Immature natural killer cell (primary cell): ENCODE results near the gene ZNF674. TPM values are rescaled to one million over a fixed set of nuclear protein-coding genes. Genes with fewer than 3 reads are reported as not detected.
"Not testable (repeated sequence)": the region's sequence is repeated elsewhere in the genome, so short reads cannot be mapped to it uniquely, and the experiment has no call there.

ENCODE experiments used
- DNase-seq, 3 donors: peaks; one replicate each; pipeline ENCODE4 v3.0.0; 2022; ENCODE audit warnings: mixed read lengths in 1 of 3
- H3K27ac Mint-ChIP-seq, 6 donors: one replicate each; pipeline ENCODE4 v1.8.0; 2020; ENCODE audit warnings: mixed read lengths in 6 of 6, mild to moderate bottlenecking in 5 of 6, inconsistent platforms in 4 of 6, moderate library complexity in 3 of 6
- H3K27me3 Mint-ChIP-seq, 3 donors: one replicate each; pipeline ENCODE4 v1.8.0; 2020 to 2021; ENCODE audit warnings: low read depth in 3 of 3, mild to moderate bottlenecking in 3 of 3, mixed read lengths in 3 of 3, moderate library complexity in 3 of 3, inconsistent platforms in 1 of 3
- H3K36me3 Mint-ChIP-seq, 3 donors: one replicate each; pipeline ENCODE4 v1.8.0; 2020; ENCODE audit warnings: mixed read lengths in 3 of 3, inconsistent platforms in 2 of 3, mild to moderate bottlenecking in 2 of 3
- H3K4me1 Mint-ChIP-seq, 2 donors: one replicate each; pipeline ENCODE4 v1.8.0; 2020; ENCODE audit warnings: inconsistent platforms in 2 of 2, mild to moderate bottlenecking in 2 of 2, mixed read lengths in 2 of 2, moderate library complexity in 1 of 2
- H3K4me3 Mint-ChIP-seq, 5 donors: one replicate each; pipeline ENCODE4 v1.8.0; 2020; ENCODE audit warnings: mild to moderate bottlenecking in 5 of 5, mixed read lengths in 5 of 5, inconsistent platforms in 3 of 5, moderate library complexity in 3 of 5
- H3K9me3 Mint-ChIP-seq, 6 donors: one replicate each; pipeline ENCODE4 v1.8.0; 2020; ENCODE audit warnings: mild to moderate bottlenecking in 6 of 6, mixed read lengths in 6 of 6, inconsistent platforms in 4 of 6, moderate library complexity in 3 of 6
- polyA plus RNA-seq, 3 donors: library from polyadenylated mRNA; unstranded; fragments of 300-500 nt; fragmentation: Illumina TruSeq; gene quantifications; one replicate each; pipeline ENCODE4 v1.2.3, GENCODE V29; 2021

Gene ZNF674
- polyA plus RNA-seq, 3 donors from 2014 or later: 0.48 to 0.75 TPM; not detected in 1

DNA sequence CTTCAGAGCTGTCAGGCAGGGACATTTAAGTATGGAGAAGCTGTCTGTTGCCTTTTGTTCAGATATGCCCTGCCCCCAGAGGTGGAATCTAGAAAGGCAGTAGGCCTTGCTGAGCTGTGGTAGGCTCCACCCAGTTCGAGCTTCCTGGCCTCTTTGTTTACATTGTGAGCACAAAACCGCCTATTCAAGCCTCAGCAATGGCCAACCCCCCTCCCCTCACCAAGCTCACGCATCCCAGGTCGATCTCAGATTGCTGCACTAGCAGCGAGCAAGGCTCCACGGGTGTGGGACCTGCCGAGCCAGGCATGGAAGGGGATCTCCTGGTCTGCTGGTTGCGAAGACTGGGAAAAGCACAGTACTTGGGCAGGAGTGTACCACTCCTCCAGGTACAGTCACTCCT is 59.3 kb downstream of the ZNF674 start:
- H3K9me3 Mint-ChIP-seq: peaks cover 5 to 24% (median 9%) of the 10 kb centered on the region in 6 donors
- no peaks in the 10 kb centered on the region for H3K4me1 Mint-ChIP-seq
- H3K27ac Mint-ChIP-seq: no peak overlapping the region
- H3K4me3 Mint-ChIP-seq: no peak overlapping the region
- DNase-seq: no peak
- peaks cover 30 to 57% (median 36%) of the 10 kb centered on the region in 3 donors for H3K36me3 Mint-ChIP-seq
- H3K27me3 Mint-ChIP-seq: peaks cover 0 to 7% (median 1%) of the 10 kb centered on the region in 3 donors

DNA sequence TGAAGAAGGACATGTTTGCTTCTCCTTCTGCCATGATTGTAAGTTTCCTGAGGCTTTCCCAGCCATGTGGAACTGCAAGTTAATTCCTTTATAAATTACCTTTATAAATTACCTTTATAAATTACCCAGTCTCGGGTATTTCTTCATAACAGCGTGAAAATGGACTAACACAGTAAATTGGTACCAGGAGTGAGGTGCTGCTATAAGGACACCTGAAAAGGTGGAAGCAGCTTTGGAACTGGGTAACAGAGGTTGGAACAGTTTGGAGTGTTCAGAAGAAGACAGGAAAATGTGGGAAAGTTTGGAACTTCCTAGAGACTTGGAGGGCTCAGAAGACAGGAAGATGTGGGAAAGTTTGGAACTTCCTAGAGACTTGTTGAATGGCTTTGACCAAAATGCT is 66.6 kb downstream of the ZNF674 start:
- peak overlapping the region in 1 of 6 donors; percentile 38 for H3K27ac Mint-ChIP-seq
- H3K27me3 Mint-ChIP-seq, H3K4me3 Mint-ChIP-seq, DNase-seq, H3K4me1 Mint-ChIP-seq: not testable (repeated sequence)
- H3K36me3 Mint-ChIP-seq: peaks cover 13 to 27% (median 14%) of the 10 kb centered on the region in 3 donors
- peaks cover 3 to 27% (median 12%) of the 10 kb centered on the region in 6 donors for H3K9me3 Mint-ChIP-seq

DNA sequence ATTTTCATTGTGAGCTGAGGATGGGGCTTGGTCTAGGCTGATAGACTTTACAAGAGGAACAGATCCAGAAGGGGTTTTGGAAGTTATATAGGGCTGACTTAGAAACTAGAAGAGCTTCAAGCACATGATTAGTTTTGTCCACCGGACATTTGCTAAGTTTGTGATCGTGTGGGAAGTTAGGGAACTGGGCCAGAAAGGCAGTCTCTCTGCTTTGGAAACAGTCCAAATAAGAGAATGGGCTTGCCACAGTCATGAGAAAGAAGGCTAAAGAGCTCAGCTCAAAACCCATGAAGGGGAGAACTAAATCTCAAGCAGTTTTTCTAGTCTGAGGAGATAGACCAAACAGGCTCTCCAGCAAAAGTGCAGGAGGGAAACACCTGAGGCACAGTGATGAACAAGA is 67.8 kb downstream of the ZNF674 start:
- peaks cover 5 to 20% (median 9%) of the 10 kb centered on the region in 3 donors for H3K36me3 Mint-ChIP-seq
- H3K27ac Mint-ChIP-seq: peak overlapping the region in 1 of 6 donors; percentile 46
- H3K27me3 Mint-ChIP-seq: peaks cover 0 to 3% (median 0%) of the 10 kb centered on the region in 3 donors
- peaks cover 3 to 27% (median 7%) of the 10 kb centered on the region in 6 donors for H3K9me3 Mint-ChIP-seq
- no peak overlapping the region for H3K4me3 Mint-ChIP-seq
- DNase-seq: no peak
- H3K4me1 Mint-ChIP-seq: no peaks in the 10 kb centered on the region

DNA sequence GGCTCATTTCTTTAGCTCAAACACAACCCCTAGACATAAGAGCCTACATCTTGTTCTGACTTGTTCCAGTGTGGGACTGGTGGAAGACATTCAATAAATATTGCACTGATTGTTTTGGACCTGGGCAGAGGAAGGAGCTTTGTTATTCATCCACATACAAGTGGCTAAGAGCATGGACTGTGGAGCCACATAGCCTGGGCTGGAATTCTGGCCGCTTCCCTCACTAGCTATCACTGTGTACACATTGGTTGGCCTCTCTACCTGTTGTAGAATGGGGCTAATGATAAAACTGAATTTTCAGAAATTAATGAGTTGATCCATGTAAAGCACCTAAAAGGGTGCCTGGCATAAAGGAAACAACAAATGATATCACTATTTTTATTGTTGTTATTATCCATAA is 80.0 kb downstream of the ZNF674 start:
- DNase-seq: no peak
- no peak overlapping the region for H3K27ac Mint-ChIP-seq
- peaks cover 9 to 35% (median 31%) of the 10 kb centered on the region in 3 donors for H3K36me3 Mint-ChIP-seq
- H3K9me3 Mint-ChIP-seq: no peaks in the 10 kb centered on the region
- H3K4me1 Mint-ChIP-seq: peaks cover 25 to 26% of the 10 kb centered on the region in 2 donors
- H3K27me3 Mint-ChIP-seq: peaks cover 0 to 4% (median 0%) of the 10 kb centered on the region in 3 donors
- H3K4me3 Mint-ChIP-seq: no peak overlapping the region

DNA sequence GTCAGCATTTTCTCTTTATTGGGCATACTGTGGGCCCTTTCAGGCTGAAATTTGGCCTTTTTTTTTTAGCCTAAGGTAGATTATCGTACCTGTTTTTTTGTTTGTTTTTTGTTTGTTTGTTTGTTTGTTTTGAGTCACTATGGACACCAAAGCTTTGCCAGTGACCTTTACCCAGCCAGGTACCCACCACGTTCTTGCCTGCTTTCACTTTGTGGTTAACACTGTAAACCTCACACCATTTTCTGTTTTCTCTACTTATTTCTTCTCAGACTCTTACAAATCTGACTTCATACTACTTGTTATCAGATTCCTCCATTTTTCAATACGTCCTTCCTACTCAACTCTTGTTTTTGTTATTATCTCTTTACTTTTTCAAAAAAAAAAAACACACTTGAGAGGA is 81.5 kb downstream of the ZNF674 start:
- peak; percentile 47 to 59 (median 52) for DNase-seq
- Mint-ChIP-seq H3K27ac (peak overlapping the region; percentile 27 to 96 (median 68)), H3K27me3 (peaks cover 0 to 4% (median 3%) of the 10 kb centered on the region in 3 donors), H3K36me3 (peaks cover 9 to 32% (median 31%) of the 10 kb centered on the region in 3 donors), H3K4me1 (peaks cover 25 to 26% of the 10 kb centered on the region in 2 donors), H3K4me3 (peak overlapping the region in 4 of 5 donors; percentile 1 to 42 (median 10)), H3K9me3 (no peaks in the 10 kb centered on the region)

DNA sequence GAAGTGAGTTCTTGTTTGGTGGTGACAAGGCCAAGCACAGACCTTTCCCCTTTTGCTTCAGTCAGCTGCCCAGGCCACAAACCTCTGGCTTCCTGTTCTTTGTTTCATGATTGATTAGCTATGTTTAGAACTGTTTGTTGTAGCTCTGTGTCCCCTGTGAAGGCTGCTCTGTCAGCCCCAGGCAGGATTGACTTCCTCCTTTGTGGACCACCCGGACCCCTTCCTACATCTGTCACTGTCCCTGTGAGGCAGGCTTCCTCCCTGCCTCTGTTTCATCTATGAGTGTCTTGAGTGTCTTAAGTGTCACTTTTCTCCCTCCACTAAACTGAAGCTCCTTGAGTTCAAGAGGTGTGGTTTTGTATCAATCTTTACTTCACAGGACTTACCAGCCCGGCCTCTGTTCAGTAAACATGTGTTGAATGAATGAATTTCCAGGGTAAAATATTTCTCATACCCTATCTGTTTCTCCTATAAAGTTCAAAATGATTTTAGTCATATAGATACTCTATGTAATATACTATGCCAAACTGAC is 83.5 kb downstream of the ZNF674 start:
- H3K27ac Mint-ChIP-seq: peak overlapping the region; percentile 75 to 93 (median 84)
- peaks cover 12 to 23% (median 23%) of the 10 kb centered on the region in 3 donors for H3K36me3 Mint-ChIP-seq
- H3K4me1 Mint-ChIP-seq: peaks cover 25 to 26% of the 10 kb centered on the region in 2 donors
- DNase-seq: peak; percentile 7 to 14 (median 11)
- no peaks in the 10 kb centered on the region for H3K9me3 Mint-ChIP-seq
- H3K4me3 Mint-ChIP-seq: peak overlapping the region in 4 of 5 donors; percentile 1 to 75 (median 6)
- peaks cover 2 to 4% (median 3%) of the 10 kb centered on the region in 3 donors for H3K27me3 Mint-ChIP-seq

DNA sequence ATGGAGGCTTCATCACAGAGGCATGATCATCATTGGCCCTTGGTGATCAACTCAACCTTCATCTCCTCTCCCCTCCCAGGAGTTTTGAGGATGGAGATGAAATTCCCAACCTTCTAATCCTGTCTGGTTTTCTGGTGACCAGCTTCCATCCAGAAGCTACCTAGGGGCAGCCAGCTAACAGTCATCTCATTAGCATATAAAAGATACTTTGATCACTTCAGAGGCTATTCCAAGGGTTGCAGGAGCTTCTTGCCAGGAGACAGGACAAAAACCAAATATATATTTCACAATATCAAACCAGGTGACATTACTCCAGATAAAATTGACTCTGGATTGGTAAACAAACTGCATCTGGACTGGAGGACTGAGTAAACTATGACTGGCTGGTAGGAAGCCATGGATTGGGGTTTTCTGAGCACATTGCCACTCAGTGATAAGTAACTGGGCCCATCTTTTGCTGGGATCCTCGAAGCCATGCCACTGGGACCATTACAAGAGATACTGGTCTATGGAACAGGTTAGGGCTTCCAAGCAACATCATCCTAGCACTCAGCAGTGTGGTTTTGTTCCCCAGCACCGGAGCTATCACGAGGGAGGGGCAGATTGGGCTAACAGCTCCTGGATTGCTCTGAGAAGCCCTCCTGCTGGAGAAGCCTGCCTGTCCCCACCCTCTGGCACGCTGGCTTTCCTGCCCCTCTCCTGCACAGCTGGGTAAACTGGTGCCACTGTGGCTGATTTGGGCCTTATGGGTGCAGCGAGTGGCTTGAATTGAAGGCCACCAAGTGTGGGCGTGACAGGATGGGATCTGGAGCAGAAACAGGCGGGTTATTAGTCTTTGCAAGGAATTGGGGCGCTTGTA is 84.2 kb downstream of the ZNF674 start:
- Mint-ChIP-seq H3K36me3 (peaks cover 9 to 19% (median 16%) of the 10 kb centered on the region in 3 donors), H3K27ac (peak overlapping the region; percentile 75 to 93 (median 84)), H3K4me1 (peaks cover 25 to 26% of the 10 kb centered on the region in 2 donors), H3K4me3 (peak overlapping the region in 3 of 5 donors; percentile 1 to 75 (median 11))
- H3K27me3 Mint-ChIP-seq, DNase-seq, H3K9me3 Mint-ChIP-seq: not testable (repeated sequence)

DNA sequence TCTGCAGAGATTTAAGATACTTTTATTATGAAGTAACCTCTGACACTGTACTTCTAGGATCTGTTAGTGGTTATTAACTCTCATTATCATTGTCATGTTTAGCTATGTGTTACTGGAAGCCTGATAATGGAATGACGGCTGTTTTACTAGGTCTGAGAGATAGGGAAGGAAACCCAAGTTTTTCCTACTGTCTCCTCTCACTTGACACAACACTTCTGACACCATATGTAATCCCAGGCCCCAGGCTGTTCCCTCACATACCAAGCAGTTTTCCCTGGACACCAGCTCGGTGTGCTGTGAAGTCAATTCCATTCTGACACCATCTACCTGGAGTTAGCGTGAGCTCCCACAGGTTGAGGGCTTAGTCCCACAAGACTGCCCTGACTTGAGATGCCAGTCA is 85.6 kb downstream of the ZNF674 start:
- peaks cover 3 to 5% (median 4%) of the 10 kb centered on the region in 3 donors for H3K27me3 Mint-ChIP-seq
- H3K27ac Mint-ChIP-seq: no peak overlapping the region
- no peak for DNase-seq
- H3K4me3 Mint-ChIP-seq: no peak overlapping the region
- H3K9me3 Mint-ChIP-seq: no peaks in the 10 kb centered on the region
- peaks cover 9 to 13% (median 10%) of the 10 kb centered on the region in 3 donors for H3K36me3 Mint-ChIP-seq
- peaks cover 25 to 26% of the 10 kb centered on the region in 2 donors for H3K4me1 Mint-ChIP-seq

DNA sequence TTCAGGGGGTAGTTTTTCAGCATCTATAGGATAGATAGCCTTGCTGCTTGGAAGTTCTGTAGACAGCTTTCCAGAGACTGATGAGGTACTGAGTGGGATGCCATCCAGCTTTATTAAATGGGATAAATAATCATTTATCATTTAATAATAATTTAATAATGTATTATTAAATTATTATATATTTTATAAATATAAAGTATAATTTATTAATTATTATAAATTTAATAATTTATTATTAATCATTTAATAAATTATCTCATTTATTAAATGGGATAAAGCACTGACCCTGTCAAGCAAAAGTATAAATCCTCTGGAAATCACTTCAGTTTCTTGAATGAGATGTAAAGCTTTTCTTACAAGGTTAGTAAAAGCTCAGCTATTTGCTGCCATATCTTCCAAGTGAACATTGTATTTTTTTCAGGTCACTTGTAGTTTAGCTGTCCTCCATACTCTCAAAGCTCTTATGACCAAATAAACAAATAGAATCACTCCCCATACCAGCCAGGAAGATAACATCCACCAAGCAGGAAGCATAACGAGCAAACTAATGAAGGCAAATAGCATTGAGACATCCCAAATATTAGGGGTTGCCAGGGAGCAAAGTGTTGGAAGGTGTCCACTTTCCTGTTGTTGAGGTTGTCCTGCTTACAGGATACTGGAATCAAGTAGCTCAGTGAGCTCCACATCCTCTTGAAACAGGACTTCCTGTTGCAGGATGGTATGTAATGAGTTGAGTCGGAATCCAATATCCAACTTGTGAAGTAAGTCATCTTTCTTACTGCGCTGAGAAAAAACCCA is 88.9 kb downstream of the ZNF674 start:
- Mint-ChIP-seq H3K4me3 (no peak overlapping the region), H3K27me3 (peaks cover 0 to 9% (median 5%) of the 10 kb centered on the region in 3 donors), H3K4me1 (peaks cover 3 to 4% of the 10 kb centered on the region in 2 donors), H3K36me3 (peaks cover 3 to 11% (median 7%) of the 10 kb centered on the region in 3 donors), H3K27ac (no peak overlapping the region), H3K9me3 (no peaks in the 10 kb centered on the region)
- no peak for DNase-seq

Other genes starting within 250 kb of the ZNF674 start
- gene CHST7, start 28.3 kb upstream of the ZNF674 start, polyA plus RNA-seq: 1 to 10 TPM; 1.2 to 3.3 (median 3.3) TPM
- 1 to 10 TPM; 1.0 to 2.0 (median 1.3) TPM for gene SLC9A7, start 213.7 kb upstream of the ZNF674 start, polyA plus RNA-seq